Chondrocyte (in vitro differentiated cells): Measurements from ENCODE around the gene KCNIP2. TPM values are rescaled to one million over a fixed set of nuclear protein-coding genes. Genes with fewer than 3 reads are reported as not detected.

Experiments
- DNase-seq: peaks from one replicate; pipeline ENCODE4 v3.0.0; 2021; ENCODE audit warnings: mixed read lengths, low spot score
- H3K27ac Mint-ChIP-seq: one replicate; pipeline ENCODE4 v1.8.0; 2021; ENCODE audit warnings: mild to moderate bottlenecking, moderate library complexity, mixed read lengths; ENCODE audit not compliant: unreplicated experiment
- H3K27me3 Mint-ChIP-seq: 2 replicates; pipeline ENCODE4 v1.8.0; 2021; ENCODE audit warnings: low read depth, mixed read lengths
- H3K36me3 Mint-ChIP-seq: 2 replicates; pipeline ENCODE4 v1.8.0; 2021; ENCODE audit warnings: low read depth, mixed read lengths
- H3K4me1 Mint-ChIP-seq: 2 replicates; pipeline ENCODE4 v1.8.0; 2021; ENCODE audit warnings: low read depth, mild to moderate bottlenecking, mixed read lengths
- H3K4me3 Mint-ChIP-seq: one replicate; pipeline ENCODE4 v1.8.0; 2021; ENCODE audit warnings: mild to moderate bottlenecking, moderate library complexity, mixed read lengths; ENCODE audit not compliant: unreplicated experiment
- H3K9me3 Mint-ChIP-seq: 2 replicates; pipeline ENCODE4 v1.8.0; 2021; ENCODE audit warnings: low read depth, mixed read lengths
- total RNA-seq: library from RNA; stranded (reverse); gene quantifications from 3 replicates; pipeline ENCODE4 v1.2.1, GENCODE V29; 2021
- TF ChIP-seq, protein P1 (sequence below): fragments of 200-600 bp; sonication (generic); IDR thresholded peaks from 2 replicates; pipeline ENCODE4 v1.5.0; 2021; ENCODE audit warnings: antibody characterized with exemption, mild to moderate bottlenecking, moderate library complexity

Gene KCNIP2
- total RNA-seq, 1 donor from 2014 or later, result 1.9 TPM

- peak; percentile 13 for DNase-seq
- H3K27me3 Mint-ChIP-seq, result no peaks in the 10 kb centered on the region
- TF ChIP-seq, protein P1, sequence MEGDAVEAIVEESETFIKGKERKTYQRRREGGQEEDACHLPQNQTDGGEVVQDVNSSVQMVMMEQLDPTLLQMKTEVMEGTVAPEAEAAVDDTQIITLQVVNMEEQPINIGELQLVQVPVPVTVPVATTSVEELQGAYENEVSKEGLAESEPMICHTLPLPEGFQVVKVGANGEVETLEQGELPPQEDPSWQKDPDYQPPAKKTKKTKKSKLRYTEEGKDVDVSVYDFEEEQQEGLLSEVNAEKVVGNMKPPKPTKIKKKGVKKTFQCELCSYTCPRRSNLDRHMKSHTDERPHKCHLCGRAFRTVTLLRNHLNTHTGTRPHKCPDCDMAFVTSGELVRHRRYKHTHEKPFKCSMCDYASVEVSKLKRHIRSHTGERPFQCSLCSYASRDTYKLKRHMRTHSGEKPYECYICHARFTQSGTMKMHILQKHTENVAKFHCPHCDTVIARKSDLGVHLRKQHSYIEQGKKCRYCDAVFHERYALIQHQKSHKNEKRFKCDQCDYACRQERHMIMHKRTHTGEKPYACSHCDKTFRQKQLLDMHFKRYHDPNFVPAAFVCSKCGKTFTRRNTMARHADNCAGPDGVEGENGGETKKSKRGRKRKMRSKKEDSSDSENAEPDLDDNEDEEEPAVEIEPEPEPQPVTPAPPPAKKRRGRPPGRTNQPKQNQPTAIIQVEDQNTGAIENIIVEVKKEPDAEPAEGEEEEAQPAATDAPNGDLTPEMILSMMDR, result no peak
- no peaks in the 10 kb centered on the region for H3K36me3 Mint-ChIP-seq
- peaks cover 28% of the 10 kb centered on the region for H3K4me1 Mint-ChIP-seq
- no peak overlapping the region for H3K27ac Mint-ChIP-seq
- H3K9me3 Mint-ChIP-seq, result no peaks in the 10 kb centered on the region
- peak overlapping the region; percentile 61 for H3K4me3 Mint-ChIP-seq
Measured at GRCh38 chr10:101840102-101840684, 3.4 kb downstream of the KCNIP2 start.

GRCh38 chr10:101839416-101840063, 4.1 kb downstream of the KCNIP2 start:
- no peaks in the 10 kb centered on the region for H3K9me3 Mint-ChIP-seq
- peak; percentile 81 for DNase-seq
- H3K27me3 Mint-ChIP-seq, result no peaks in the 10 kb centered on the region
- TF ChIP-seq, protein P1, result no peak
- no peaks in the 10 kb centered on the region for H3K36me3 Mint-ChIP-seq
- no peak overlapping the region for H3K4me3 Mint-ChIP-seq
- H3K4me1 Mint-ChIP-seq, result peaks cover 28% of the 10 kb centered on the region
- H3K27ac Mint-ChIP-seq, result no peak overlapping the region

GRCh38 chr10:101839002-101839401, 4.6 kb downstream of the KCNIP2 start:
- Mint-ChIP-seq H3K27me3 (no peaks in the 10 kb centered on the region), H3K9me3 (no peaks in the 10 kb centered on the region), H3K4me1 (peaks cover 23% of the 10 kb centered on the region), H3K4me3 (no peak overlapping the region), H3K36me3 (no peaks in the 10 kb centered on the region), H3K27ac (no peak overlapping the region)
- no peak for DNase-seq
- TF ChIP-seq, protein P1, result no peak

GRCh38 chr10:101838416-101838970, 5.1 kb downstream of the KCNIP2 start:
- H3K27ac Mint-ChIP-seq, result no peak overlapping the region

DNA sequence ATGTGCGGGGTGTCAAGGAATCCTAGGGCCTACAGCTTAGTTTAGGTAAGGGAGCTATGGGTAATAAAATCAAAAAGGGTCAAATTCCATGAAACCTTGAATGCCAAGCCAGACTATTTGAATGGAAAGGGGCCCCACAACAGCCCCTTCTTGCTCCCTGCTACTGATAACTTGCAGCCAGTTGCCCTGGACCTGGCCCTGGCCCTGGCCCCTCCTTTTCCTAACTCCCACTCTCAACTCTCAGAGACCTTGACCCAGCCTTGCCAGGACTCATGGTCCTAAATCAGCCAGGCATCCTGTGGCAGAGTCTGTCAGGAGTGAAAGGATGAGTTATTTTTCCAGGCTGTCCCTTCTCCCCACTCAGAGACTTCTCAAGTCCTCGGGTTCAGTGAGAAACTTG, 5.9 kb downstream of the KCNIP2 start:
- peak; percentile 40 for DNase-seq
- TF ChIP-seq, protein P1, result no peak
- no peaks in the 10 kb centered on the region for H3K9me3 Mint-ChIP-seq
- no peak overlapping the region for H3K4me3 Mint-ChIP-seq
- no peaks in the 10 kb centered on the region for H3K36me3 Mint-ChIP-seq
- H3K4me1 Mint-ChIP-seq, result peaks cover 19% of the 10 kb centered on the region
- H3K27ac Mint-ChIP-seq, result no peak overlapping the region
- no peaks in the 10 kb centered on the region for H3K27me3 Mint-ChIP-seq

More at GRCh38 chr10:101838416-101838970, 5.1 kb downstream of the KCNIP2 start:
- TF ChIP-seq, protein P1, result no peak
- Mint-ChIP-seq H3K4me3 (no peak overlapping the region), H3K36me3 (no peaks in the 10 kb centered on the region), H3K4me1 (peaks cover 22% of the 10 kb centered on the region), H3K27me3 (no peaks in the 10 kb centered on the region), H3K9me3 (no peaks in the 10 kb centered on the region)
- peak; percentile 29 for DNase-seq
